Measurements from ENCODE around the gene PHIP. TPM values are rescaled to one million over a fixed set of nuclear protein-coding genes. Genes with fewer than 3 reads are reported as not detected.
"Not testable (repeated sequence)": the region's sequence is repeated elsewhere in the genome, so short reads cannot be mapped to it uniquely, and the experiment has no call there.

PHIP gene
- total RNA-seq, 1 donor from 2014 or later, result 14.6 TPM

- DNase-seq (ENCODE audit: low read depth), result no peak
- Histone ChIP-seq H3K36me3 (ENCODE audit: control insufficient read depth, insufficient read depth, low read length) (no peaks in the 10 kb centered on the region), H3K4me3 (ENCODE audit: low read depth, low read length) (no peak overlapping the region), H3K27me3 (ENCODE audit: control insufficient read depth, insufficient read depth, low read length) (no peaks in the 10 kb centered on the region)
- TF ChIP-seq CTCF (IDR thresholded peaks at IDR 0.05; ENCODE audit: insufficient read depth, low read length, poor library complexity, severe bottlenecking), result no peak
These were observed 142.5 kb downstream of the PHIP start for GRCh38 chr6:78935553-78935952.

GRCh38 chr6:78925317-78925716 lies 152.7 kb downstream of the PHIP start:
- no peak for DNase-seq (ENCODE audit: low read depth)
- no peak for TF ChIP-seq CTCF (IDR thresholded peaks at IDR 0.05; ENCODE audit: insufficient read depth, low read length, poor library complexity, severe bottlenecking)
- Histone ChIP-seq H3K27me3 (ENCODE audit: control insufficient read depth, insufficient read depth, low read length) (no peaks in the 10 kb centered on the region), H3K4me3 (ENCODE audit: low read depth, low read length) (no peak overlapping the region), H3K36me3 (ENCODE audit: control insufficient read depth, insufficient read depth, low read length) (no peaks in the 10 kb centered on the region)

- H3K4me3 ChIP-seq (ENCODE audit: low read depth, low read length); H3K27me3 ChIP-seq (ENCODE audit: control insufficient read depth, insufficient read depth, low read length); DNase-seq (ENCODE audit: low read depth); H3K36me3 ChIP-seq (ENCODE audit: control insufficient read depth, insufficient read depth, low read length): not testable (repeated sequence)
These were observed 156.9 kb downstream of the PHIP start for GRCh38 chr6:78921168-78921567.

GRCh38 chr6:78917788-78918187 lies 160.3 kb downstream of the PHIP start:
- DNase-seq (ENCODE audit: low read depth), result no peak
- H3K4me3 ChIP-seq (ENCODE audit: low read depth, low read length), result no peak overlapping the region
- H3K36me3 ChIP-seq (ENCODE audit: control insufficient read depth, insufficient read depth, low read length), result no peaks in the 10 kb centered on the region
- TF ChIP-seq CTCF (IDR thresholded peaks at IDR 0.05; ENCODE audit: insufficient read depth, low read length, poor library complexity, severe bottlenecking), result no peak
- H3K27me3 ChIP-seq (ENCODE audit: control insufficient read depth, insufficient read depth, low read length), result no peaks in the 10 kb centered on the region

- DNase-seq (ENCODE audit: low read depth), result no peak
- TF ChIP-seq CTCF (IDR thresholded peaks at IDR 0.05; ENCODE audit: insufficient read depth, low read length, poor library complexity, severe bottlenecking), result no peak
- no peaks in the 10 kb centered on the region for H3K36me3 ChIP-seq (ENCODE audit: control insufficient read depth, insufficient read depth, low read length)
- no peak overlapping the region for H3K4me3 ChIP-seq (ENCODE audit: low read depth, low read length)
- H3K27me3 ChIP-seq (ENCODE audit: control insufficient read depth, insufficient read depth, low read length), result no peaks in the 10 kb centered on the region
These were observed 161.6 kb downstream of the PHIP start for GRCh38 chr6:78916411-78916810.

GRCh38 chr6:78911218-78911940 lies 166.7 kb downstream of the PHIP start:
- Histone ChIP-seq H3K27me3 (ENCODE audit: control insufficient read depth, insufficient read depth, low read length) (peaks cover 4% of the 10 kb centered on the region), H3K36me3 (ENCODE audit: control insufficient read depth, insufficient read depth, low read length) (no peaks in the 10 kb centered on the region), H3K4me3 (ENCODE audit: low read depth, low read length) (peak overlapping the region; percentile 45)
- TF ChIP-seq CTCF (IDR thresholded peaks at IDR 0.05; ENCODE audit: insufficient read depth, low read length, poor library complexity, severe bottlenecking), result no peak
- DNase-seq (ENCODE audit: low read depth), result no peak
